ENCODE measurements around the gene EEF2.
A peak's percentile ranks its signal among the peaks of the same experiment; 100 is the strongest.

The EEF2 gene

GRCh38 chr19:3984908-3985642, at the start of gene EEF2:
Gene EEF2, minus strand, starts transcription at chr19:3985463. Its CDS starts 83 bp downstream, at chr19:3985380.
- H3K27me3 Mint-ChIP-seq (ENCODE audit: low read depth), result peaks cover 4% of the 10 kb centered on the region
- H3K4me3 Mint-ChIP-seq, result peak within 1 kb of the TSS; percentile 99 to 100 (median 99)
- peaks cover 43% of the 10 kb centered on the region for H3K4me1 Mint-ChIP-seq
- H3K36me3 Mint-ChIP-seq (ENCODE audit: low read depth), result peaks cover 35% of the 10 kb centered on the region
- no peak for TF ChIP-seq CTCF (IDR thresholded peaks at IDR 0.05; ENCODE audit: unreplicated experiment in 3 of 3)
- no peaks in the 10 kb centered on the region for H3K9me3 Mint-ChIP-seq
- H3K27ac Mint-ChIP-seq, result peak within 1 kb of the TSS; percentile 92 to 97 (median 93)

GRCh38 chr19:4034048-4035017, 49.1 kb upstream of the EEF2 start:
- Mint-ChIP-seq H3K36me3 (ENCODE audit: low read depth) (peaks cover 9% of the 10 kb centered on the region), H3K27me3 (ENCODE audit: low read depth) (no peaks in the 10 kb centered on the region), H3K9me3 (no peaks in the 10 kb centered on the region), H3K4me3 (no peak overlapping the region), H3K4me1 (no peaks in the 10 kb centered on the region), H3K27ac (no peak overlapping the region)
- TF ChIP-seq CTCF (IDR thresholded peaks at IDR 0.05; ENCODE audit: unreplicated experiment in 3 of 3), result no peak

GRCh38 chr19:4033028-4033956, 48.0 kb upstream of the EEF2 start:
- Mint-ChIP-seq H3K4me3 (no peak overlapping the region), H3K9me3 (no peaks in the 10 kb centered on the region), H3K27me3 (ENCODE audit: low read depth) (no peaks in the 10 kb centered on the region), H3K36me3 (ENCODE audit: low read depth) (peaks cover 12% of the 10 kb centered on the region), H3K4me1 (no peaks in the 10 kb centered on the region), H3K27ac (no peak overlapping the region)
- no peak for TF ChIP-seq CTCF (IDR thresholded peaks at IDR 0.05; ENCODE audit: unreplicated experiment in 3 of 3)

- Mint-ChIP-seq H3K27ac (no peak overlapping the region), H3K27me3 (ENCODE audit: low read depth) (no peaks in the 10 kb centered on the region), H3K4me3 (no peak overlapping the region), H3K4me1 (peaks cover under 1% of the 10 kb centered on the region), H3K9me3 (no peaks in the 10 kb centered on the region), H3K36me3 (ENCODE audit: low read depth) (peaks cover 10% of the 10 kb centered on the region)
- no peak for TF ChIP-seq CTCF (IDR thresholded peaks at IDR 0.05; ENCODE audit: unreplicated experiment in 3 of 3)
These were observed 47.2 kb upstream of the EEF2 start for GRCh38 chr19:4032436-4032835.

- no peaks in the 10 kb centered on the region for H3K9me3 Mint-ChIP-seq
- H3K36me3 Mint-ChIP-seq (ENCODE audit: low read depth), result peaks cover 18% of the 10 kb centered on the region
- H3K27me3 Mint-ChIP-seq (ENCODE audit: low read depth), result no peaks in the 10 kb centered on the region
- H3K4me3 Mint-ChIP-seq, result no peak overlapping the region
- H3K4me1 Mint-ChIP-seq, result peaks cover 4% of the 10 kb centered on the region
- TF ChIP-seq CTCF (IDR thresholded peaks at IDR 0.05; ENCODE audit: unreplicated experiment in 3 of 3), result no peak
- H3K27ac Mint-ChIP-seq, result no peak overlapping the region
These were observed 46.2 kb upstream of the EEF2 start for GRCh38 chr19:4031420-4031819.
